Thoracic aorta (tissue), 2 donors: Measurements from ENCODE around the gene TFPT. TPM values are rescaled to one million over a fixed set of nuclear protein-coding genes. Genes with fewer than 3 reads are reported as not detected.
A peak's percentile ranks its signal among the peaks of the same experiment; 100 is the strongest.
"Not testable (repeated sequence)": the region's sequence is repeated elsewhere in the genome, so short reads cannot be mapped to it uniquely, and the experiment has no call there.

Experiments
- ATAC-seq: fragments of 150-250 bp; one replicate; pipeline ENCODE4 v1.8.0; 2017; ENCODE audit warnings: low read depth; ENCODE audit not compliant: insufficient number of reproducible peaks, low FRiP score
- DNase-seq: peaks from one replicate; pipeline ENCODE4 v3.0.0-alpha.2; 2020; ENCODE audit warnings: low spot score
- H3K27ac ChIP-seq, 2 donors: fragments of 200-600 bp; sonication (generic); 1 replicate in 1 of 2; 2 replicates in 1 of 2; pipeline ENCODE4 v1.5.1; 2016; ENCODE audit warnings: mild to moderate bottlenecking in 2 of 2, moderate library complexity in 2 of 2
- H3K27me3 ChIP-seq: fragments of 200-600 bp; sonication (generic); replicated peaks from 2 replicates; pipeline ENCODE4 v1.6.0; 2016; ENCODE audit warnings: mild to moderate bottlenecking; ENCODE audit not compliant: insufficient read depth
- H3K36me3 ChIP-seq: fragments of 200-600 bp; sonication (generic); one replicate; pipeline ENCODE4 v1.5.1; 2016
- H3K4me1 ChIP-seq, 2 donors: fragments of 200-600 bp; sonication (generic); 1 replicate in 1 of 2; 2 replicates in 1 of 2; pipeline versions ENCODE4 v1.5.1 to v1.6.0; 2016; ENCODE audit warnings: low read depth in 2 of 2, mild to moderate bottlenecking in 1 of 2; ENCODE audit not compliant: control insufficient read depth in 1 of 2
- H3K4me3 ChIP-seq: fragments of 200-600 bp; sonication (generic); 2 replicates; pipeline ENCODE4 v1.5.1; 2016; ENCODE audit warnings: mild to moderate bottlenecking
- H3K9me3 ChIP-seq: fragments of 200-600 bp; sonication (generic); 2 replicates; pipeline ENCODE4 v1.5.1; 2016
- total RNA-seq, 2 donors: library from RNA; depleted of rRNA; stranded (reverse); fragments of >200 nt; gene quantifications; one replicate each; pipeline versions ENCODE4 v1.1.0 to v1.2.3, GENCODE V29; 2016
- TF ChIP-seq, protein P1 (sequence below): fragments of 200-600 bp; sonication (generic); IDR thresholded peaks from one replicate; pipeline ENCODE4 v1.5.1; 2019; ENCODE audit warnings: antibody characterized with exemption

Gene TFPT
- total RNA-seq, 2 donors from 2014 or later: 8.7 to 8.8 TPM

GRCh38 chr19:54105796-54106195 lies 9.7 kb downstream of the TFPT start:
- Histone ChIP-seq H3K27ac (no peak overlapping the region), H3K4me3 (no peak overlapping the region), H3K27me3 (no peaks in the 10 kb centered on the region), H3K9me3 (no peaks in the 10 kb centered on the region), H3K4me1 (peaks cover 7 to 13% of the 10 kb centered on the region in 2 donors), H3K36me3 (peaks cover 40% of the 10 kb centered on the region)
- ATAC-seq: no peak
- TF ChIP-seq, protein P1, sequence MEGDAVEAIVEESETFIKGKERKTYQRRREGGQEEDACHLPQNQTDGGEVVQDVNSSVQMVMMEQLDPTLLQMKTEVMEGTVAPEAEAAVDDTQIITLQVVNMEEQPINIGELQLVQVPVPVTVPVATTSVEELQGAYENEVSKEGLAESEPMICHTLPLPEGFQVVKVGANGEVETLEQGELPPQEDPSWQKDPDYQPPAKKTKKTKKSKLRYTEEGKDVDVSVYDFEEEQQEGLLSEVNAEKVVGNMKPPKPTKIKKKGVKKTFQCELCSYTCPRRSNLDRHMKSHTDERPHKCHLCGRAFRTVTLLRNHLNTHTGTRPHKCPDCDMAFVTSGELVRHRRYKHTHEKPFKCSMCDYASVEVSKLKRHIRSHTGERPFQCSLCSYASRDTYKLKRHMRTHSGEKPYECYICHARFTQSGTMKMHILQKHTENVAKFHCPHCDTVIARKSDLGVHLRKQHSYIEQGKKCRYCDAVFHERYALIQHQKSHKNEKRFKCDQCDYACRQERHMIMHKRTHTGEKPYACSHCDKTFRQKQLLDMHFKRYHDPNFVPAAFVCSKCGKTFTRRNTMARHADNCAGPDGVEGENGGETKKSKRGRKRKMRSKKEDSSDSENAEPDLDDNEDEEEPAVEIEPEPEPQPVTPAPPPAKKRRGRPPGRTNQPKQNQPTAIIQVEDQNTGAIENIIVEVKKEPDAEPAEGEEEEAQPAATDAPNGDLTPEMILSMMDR: no peak
- no peak for DNase-seq

GRCh38 chr19:54104998-54105715 lies 10.3 kb downstream of the TFPT start:
- no peak for ATAC-seq
- DNase-seq: no peak
- TF ChIP-seq, protein P1: no peak
- peaks cover 7 to 13% of the 10 kb centered on the region in 2 donors for H3K4me1 ChIP-seq
- H3K36me3 ChIP-seq: peaks cover 35% of the 10 kb centered on the region
- no peaks in the 10 kb centered on the region for H3K27me3 ChIP-seq
- no peak overlapping the region for H3K4me3 ChIP-seq
- no peak overlapping the region for H3K27ac ChIP-seq
- H3K9me3 ChIP-seq: no peaks in the 10 kb centered on the region

GRCh38 chr19:54102421-54103169 lies 12.9 kb downstream of the TFPT start, which contains the start of gene NDUFA3:
TSS of gene NDUFA3 (plus strand) at chr19:54102855. CDS start at chr19:54102879, 24 bp downstream.
- DNase-seq (peak; percentile 89), ATAC-seq (peak; percentile 86)
- peak within 1 kb of the TSS; percentile 23 to 54 for H3K27ac ChIP-seq
- no peaks in the 10 kb centered on the region for H3K27me3 ChIP-seq
- TF ChIP-seq, protein P1: no peak
- no peaks in the 10 kb centered on the region for H3K9me3 ChIP-seq
- H3K36me3 ChIP-seq: peaks cover 13% of the 10 kb centered on the region
- H3K4me3 ChIP-seq: peak within 1 kb of the TSS; percentile 97
- H3K4me1 ChIP-seq: peaks cover 7 to 13% of the 10 kb centered on the region in 2 donors

DNA sequence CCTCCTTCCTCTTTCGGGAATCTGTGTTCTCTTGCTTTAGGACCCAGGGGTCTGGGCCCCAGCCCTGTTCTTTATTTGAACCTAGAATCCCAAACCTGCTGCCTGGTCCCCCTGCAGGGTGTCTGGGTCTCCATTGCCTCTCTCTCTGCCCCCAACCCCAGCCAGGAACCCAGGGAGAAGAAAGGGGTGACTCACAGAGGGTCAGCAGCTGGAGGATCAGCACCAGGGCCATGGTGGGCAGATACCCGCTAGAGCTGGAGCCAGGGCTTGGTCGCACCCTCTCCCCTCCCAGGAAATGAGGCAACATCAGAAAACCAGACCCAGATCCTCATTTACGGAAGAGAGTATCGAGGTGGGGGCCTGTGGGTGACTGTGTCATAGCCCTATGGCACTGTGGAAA lies 14.9 kb downstream of the TFPT start, which contains the start of gene OSCAR:
Gene OSCAR (minus strand): TSS at position 243 of the 400 bp plus-strand sequence. CDS start 11 bp downstream, at position 232.
- Histone ChIP-seq H3K4me3 (peak within 1 kb of the TSS; percentile 52), H3K4me1 (peaks cover 11 to 21% of the 10 kb centered on the region in 2 donors), H3K36me3 (peaks cover 2% of the 10 kb centered on the region), H3K27ac (no peak within 1 kb of the TSS), H3K27me3 (no peaks in the 10 kb centered on the region), H3K9me3 (no peaks in the 10 kb centered on the region)
- TF ChIP-seq, protein P1: no peak
- ATAC-seq (no peak), DNase-seq (no peak)

GRCh38 chr19:54099903-54100255 lies 15.6 kb downstream of the TFPT start:
- peaks cover 13 to 25% of the 10 kb centered on the region in 2 donors for H3K4me1 ChIP-seq
- ATAC-seq, H3K9me3 ChIP-seq, H3K36me3 ChIP-seq, H3K27ac ChIP-seq, DNase-seq, H3K27me3 ChIP-seq: not testable (repeated sequence)
- peak overlapping the region; percentile 52 for H3K4me3 ChIP-seq
